SK-N-SH (cell line): Measurements from ENCODE around the gene BNIP3. TPM values are rescaled to one million over a fixed set of nuclear protein-coding genes. Genes with fewer than 3 reads are reported as not detected.
"Not testable (repeated sequence)": the region's sequence is repeated elsewhere in the genome, so short reads cannot be mapped to it uniquely, and the experiment has no call there.

Experiments used
- CTCF ChIA-PET: fragments of 300-600, 350-600 bp; formaldehyde crosslinking; extraction: SDS; loops from one replicate; lab custom pipeline; 2021; lab: Yijun Ruan, JAX
- POLR2A ChIA-PET: fragments of 350-600 bp; sonication (Branson Sonifier 250); formaldehyde crosslinking; extraction: SDS; loops from one replicate; lab custom pipeline; 2020; ENCODE audit warnings: antibody characterized with exemption, inconsistent platforms; lab: Yijun Ruan, JAX
- DNase-seq: peaks from one replicate; pipeline ENCODE4 v3.0.0; 2012
- H2AFZ ChIP-seq: fragments of 200-600 bp; sonication (generic); 2 replicates; pipeline ENCODE4 v1.8.1; 2016; ENCODE audit warnings: antibody characterized with exemption, mild to moderate bottlenecking, low read depth
- H3F3A ChIP-seq: fragments of 200-600 bp; sonication (generic); replicated peaks from 2 replicates; pipeline ENCODE3; 2016; ENCODE audit warnings: antibody characterized with exemption, mild to moderate bottlenecking; ENCODE audit not compliant: insufficient read depth
- H3K27ac ChIP-seq, 2 experiments: fragments of 200-500 bp in 1 of 2; fragments of 200-600 bp in 1 of 2; sonication (Bioruptor generic) in 1 of 2; sonication (generic), shearing (Covaris generic) in 1 of 2; 2 replicates each; pipeline versions ENCODE4 v1.5.1 to v1.6.1; 2014 to 2016; ENCODE audit warnings: low read depth in 2 of 2, inconsistent platforms in 1 of 2, low read length in 1 of 2, mild to moderate bottlenecking in 1 of 2, mixed read lengths in 1 of 2
- H3K27me3 ChIP-seq: fragments of 200-600 bp; sonication (generic), shearing (Covaris generic); 2 replicates; pipeline ENCODE4 v1.6.1; 2016; ENCODE audit warnings: mixed run types; ENCODE audit not compliant: insufficient read depth
- H3K36me3 ChIP-seq, 2 experiments: fragments of 200-500 bp in 1 of 2; fragments of 200-600 bp in 1 of 2; sonication (Bioruptor generic) in 1 of 2; sonication (generic) in 1 of 2; replicated peaks in 1 of 2; 2 replicates each; pipeline versions ENCODE3 to v1.5.1; 2014 to 2016; ENCODE audit warnings: low read length in 1 of 2, mild to moderate bottlenecking in 1 of 2; ENCODE audit not compliant: insufficient read depth in 2 of 2, control insufficient read depth in 1 of 2
- H3K4me1 ChIP-seq, 2 experiments: fragments of 200-500 bp in 1 of 2; fragments of 200-600 bp in 1 of 2; sonication (Bioruptor generic) in 1 of 2; sonication (generic), shearing (Covaris generic) in 1 of 2; 2 replicates each; pipeline versions ENCODE4 v1.5.1 to v1.6.1; 2014 to 2016; ENCODE audit warnings: low read depth in 1 of 2, low read length in 1 of 2, mixed run types in 1 of 2; ENCODE audit not compliant: insufficient read depth in 2 of 2, control insufficient read depth in 1 of 2
- H3K4me2 ChIP-seq: fragments of 200-600 bp; sonication (generic), shearing (Covaris generic); 2 replicates; pipeline ENCODE4 v1.6.1; 2017; ENCODE audit warnings: mixed run types
- H3K4me3 ChIP-seq, 2 experiments: fragments of 200-500 bp in 1 of 2; fragments of 200-600 bp in 1 of 2; sonication (Bioruptor generic) in 1 of 2; sonication (generic), shearing (Covaris generic) in 1 of 2; 2 replicates each; pipeline versions ENCODE4 v1.5.1 to v1.8.1; 2014 to 2016; ENCODE audit warnings: low read depth in 2 of 2, inconsistent platforms in 1 of 2, low read length in 1 of 2, mild to moderate bottlenecking in 1 of 2, mixed read lengths in 1 of 2, moderate library complexity in 1 of 2
- H3K79me2 ChIP-seq: fragments of 200-600 bp; sonication (generic); 2 replicates; pipeline ENCODE4 v1.8.1; 2017; ENCODE audit warnings: mild to moderate bottlenecking; ENCODE audit not compliant: insufficient read depth
- H3K9ac ChIP-seq: fragments of 200-600 bp; sonication (generic); 2 replicates; pipeline ENCODE4 v1.6.1; 2017; ENCODE audit warnings: mixed run types
- H3K9me2 ChIP-seq: fragments of 200-600 bp; sonication (generic); 2 replicates; pipeline ENCODE4 v1.6.1; 2017; ENCODE audit warnings: mixed run types
- H3K9me3 ChIP-seq: fragments of 200-600 bp; sonication (generic); 2 replicates; pipeline ENCODE4 v1.6.1; 2017; ENCODE audit warnings: mixed run types, mild to moderate bottlenecking, moderate library complexity
- H4K20me1 ChIP-seq: fragments of 200-600 bp; sonication (generic); 2 replicates; pipeline ENCODE4 v1.6.1; 2017; ENCODE audit warnings: mild to moderate bottlenecking, mixed run types; ENCODE audit not compliant: insufficient read depth
- ELF1 ChIP-seq: IDR thresholded peaks from 2 replicates; pipeline ENCODE4 v1.4.0; 2012
- EZH2phosphoT487 ChIP-seq: fragments of 200-600 bp; sonication (generic); IDR thresholded peaks from 2 replicates; pipeline ENCODE4 v1.6.1; 2017; ENCODE audit warnings: low read depth, mixed run types, mild to moderate bottlenecking, antibody characterized with exemption, moderate library complexity, borderline replicate concordance
- FOSL2 ChIP-seq: IDR thresholded peaks from 2 replicates; pipeline ENCODE4 v1.4.0; 2012; ENCODE audit warnings: low read depth, mild to moderate bottlenecking, moderate library complexity, borderline replicate concordance
- FOXJ3 ChIP-seq: sonication (generic); formaldehyde crosslinking; IDR thresholded peaks from 2 replicates; pipeline ENCODE4 v1.5.1; 2020; ENCODE audit warnings: mild to moderate bottlenecking, missing genetic modification reagents
- FOXM1 ChIP-seq: IDR thresholded peaks from 2 replicates; pipeline ENCODE4 v1.4.0; 2012; ENCODE audit warnings: low read depth, mild to moderate bottlenecking
- GABPA ChIP-seq: IDR thresholded peaks from 2 replicates; pipeline ENCODE4 v1.4.0; 2012; ENCODE audit warnings: low read depth, mild to moderate bottlenecking
- GATA2 ChIP-seq: sonication (generic); formaldehyde crosslinking; IDR thresholded peaks from 2 replicates; pipeline ENCODE4 v1.5.0; 2020; ENCODE audit warnings: mild to moderate bottlenecking, missing genetic modification reagents
- JUND ChIP-seq: IDR thresholded peaks from 2 replicates; pipeline ENCODE4 v1.4.0; 2012
- MXI1 ChIP-seq: IDR thresholded peaks from 2 replicates; pipeline ENCODE4 v1.6.1; 2012; ENCODE audit warnings: mild to moderate bottlenecking, low read depth, low read length, improper control_type of control experiment
- PBX3 ChIP-seq: IDR thresholded peaks from 2 replicates; pipeline ENCODE4; 2012
- POLR2AphosphoS5 ChIP-seq: IDR thresholded peaks from 2 replicates; pipeline ENCODE4 v1.6.1; 2012; ENCODE audit warnings: low read depth, low read length
- RFX5 ChIP-seq: IDR thresholded peaks from 2 replicates; pipeline ENCODE4 v1.6.1; 2012; ENCODE audit warnings: mild to moderate bottlenecking, improper control_type of control experiment, low read length
- TAF1 ChIP-seq: IDR thresholded peaks from 2 replicates; pipeline ENCODE4 v1.6.1; 2012; ENCODE audit warnings: low read depth, mild to moderate bottlenecking, low read length, moderate library complexity, borderline replicate concordance
- TCF12 ChIP-seq: IDR thresholded peaks from 2 replicates; pipeline ENCODE4 v1.4.0; 2012
- TEAD4 ChIP-seq: IDR thresholded peaks from 2 replicates; pipeline ENCODE4 v1.4.0; 2012; ENCODE audit warnings: mild to moderate bottlenecking, borderline replicate concordance; ENCODE audit not compliant: insufficient read depth
- WGBS: methylation state at CpG from one replicate; pipeline ENCODE4 v1.1.6; 2017; ENCODE audit warnings: low lambda C conversion rate; 5-methylcytosine and 5-hydroxymethylcytosine counted together
- polyA plus RNA-seq, 3 experiments: library from polyadenylated mRNA; depleted of rRNA; stranded (reverse); fragments of >200 nt; gene quantifications; 2 replicates each; pipeline ENCODE4 v1.2.3, GENCODE V29; 2012
- TF ChIP-seq, protein P1 (sequence below): fragments of 200-600 bp; sonication (generic); IDR thresholded peaks from 2 replicates; pipeline ENCODE4 v1.6.1; 2017; ENCODE audit warnings: antibody characterized with exemption, mild to moderate bottlenecking, moderate library complexity
- TF ChIP-seq, protein P2 (sequence below): fragments of 150-350 bp; IDR thresholded peaks from 2 replicates; pipeline ENCODE4 v1.6.1; 2017; ENCODE audit warnings: antibody characterized with exemption, low read length, low read depth, borderline replicate concordance
- TF ChIP-seq, protein P3 (sequence below): fragments of 150-350 bp; IDR thresholded peaks from 2 replicates; pipeline ENCODE4 v1.6.1; 2016; ENCODE audit warnings: mild to moderate bottlenecking, low read depth, low read length

The BNIP3 gene
- polyA plus RNA-seq, 1 of the 3 experiments (the other 2 are of a cell fraction) = 40.3 TPM

DNA sequence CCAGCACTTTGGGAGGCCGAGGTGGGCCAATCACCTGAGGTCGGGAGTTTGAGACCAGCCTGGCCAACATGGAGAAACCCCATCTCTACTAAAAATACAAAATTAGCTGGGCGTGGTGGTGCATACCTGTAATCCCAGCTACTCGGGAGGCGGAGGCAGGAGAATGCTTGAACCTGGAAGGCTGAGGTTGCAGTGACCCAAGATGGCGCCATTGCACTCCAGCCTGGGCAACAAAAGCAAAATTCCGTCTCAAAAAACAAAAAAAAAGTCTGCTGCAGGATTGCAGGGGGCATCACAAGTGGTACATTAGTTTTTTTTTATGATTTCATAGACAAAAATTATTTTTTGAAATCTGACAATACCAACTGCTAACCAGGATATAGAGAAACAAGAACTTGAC, 5.1 kb upstream of the BNIP3 start:
- H3K4me2 ChIP-seq, H2AFZ ChIP-seq, H3K4me3 ChIP-seq, H3K36me3 ChIP-seq, H3K9ac ChIP-seq, POLR2A ChIA-PET, H3K4me1 ChIP-seq, H3K27me3 ChIP-seq, H3K79me2 ChIP-seq, H3K27ac ChIP-seq, H3K9me3 ChIP-seq, H4K20me1 ChIP-seq, DNase-seq, H3K9me2 ChIP-seq: not testable (repeated sequence)
- CTCF ChIA-PET = interaction anchor here (1.2 to 1.6 kb wide), 2 partner anchors 36 to 156 kb away, joined by 3 to 5 read pairs; no protein-coding TSS in a partner anchor
- H3F3A ChIP-seq = peaks cover 18% of the 10 kb centered on the region
- 86% methylated on average over 7 of the region's 7 CpGs for WGBS

GRCh38 chr10:131983780-131984179, 2.1 kb upstream of the BNIP3 start:
- Histone ChIP-seq H3K9me2 (no peaks in the 10 kb centered on the region), H3K9ac (no peak overlapping the region), H3K36me3 (no peaks in the 10 kb centered on the region), H3K9me3 (no peaks in the 10 kb centered on the region), H3K4me3 (no peak overlapping the region), H3K27me3 (no peaks in the 10 kb centered on the region), H3K79me2 (peaks cover 28% of the 10 kb centered on the region), H2AFZ (no peak overlapping the region), H3F3A (peaks cover 18% of the 10 kb centered on the region), H3K4me1 (peaks cover 4 to 15% of the 10 kb centered on the region in 2 experiments; a peak in 2 of 4 replicates), H3K27ac (no peak overlapping the region), H3K4me2 (no peak overlapping the region), H4K20me1 (peaks cover 14% of the 10 kb centered on the region)
- TF ChIP-seq TEAD4 = no peak
- no peak for TF ChIP-seq GABPA
- TF ChIP-seq FOXM1 = no peak
- no peak for TF ChIP-seq RFX5
- TF ChIP-seq TCF12 = no peak
- TF ChIP-seq FOXJ3 = no peak
- TF ChIP-seq, protein P1, sequence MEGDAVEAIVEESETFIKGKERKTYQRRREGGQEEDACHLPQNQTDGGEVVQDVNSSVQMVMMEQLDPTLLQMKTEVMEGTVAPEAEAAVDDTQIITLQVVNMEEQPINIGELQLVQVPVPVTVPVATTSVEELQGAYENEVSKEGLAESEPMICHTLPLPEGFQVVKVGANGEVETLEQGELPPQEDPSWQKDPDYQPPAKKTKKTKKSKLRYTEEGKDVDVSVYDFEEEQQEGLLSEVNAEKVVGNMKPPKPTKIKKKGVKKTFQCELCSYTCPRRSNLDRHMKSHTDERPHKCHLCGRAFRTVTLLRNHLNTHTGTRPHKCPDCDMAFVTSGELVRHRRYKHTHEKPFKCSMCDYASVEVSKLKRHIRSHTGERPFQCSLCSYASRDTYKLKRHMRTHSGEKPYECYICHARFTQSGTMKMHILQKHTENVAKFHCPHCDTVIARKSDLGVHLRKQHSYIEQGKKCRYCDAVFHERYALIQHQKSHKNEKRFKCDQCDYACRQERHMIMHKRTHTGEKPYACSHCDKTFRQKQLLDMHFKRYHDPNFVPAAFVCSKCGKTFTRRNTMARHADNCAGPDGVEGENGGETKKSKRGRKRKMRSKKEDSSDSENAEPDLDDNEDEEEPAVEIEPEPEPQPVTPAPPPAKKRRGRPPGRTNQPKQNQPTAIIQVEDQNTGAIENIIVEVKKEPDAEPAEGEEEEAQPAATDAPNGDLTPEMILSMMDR = no peak
- no peak for TF ChIP-seq ELF1
- TF ChIP-seq, protein P2, sequence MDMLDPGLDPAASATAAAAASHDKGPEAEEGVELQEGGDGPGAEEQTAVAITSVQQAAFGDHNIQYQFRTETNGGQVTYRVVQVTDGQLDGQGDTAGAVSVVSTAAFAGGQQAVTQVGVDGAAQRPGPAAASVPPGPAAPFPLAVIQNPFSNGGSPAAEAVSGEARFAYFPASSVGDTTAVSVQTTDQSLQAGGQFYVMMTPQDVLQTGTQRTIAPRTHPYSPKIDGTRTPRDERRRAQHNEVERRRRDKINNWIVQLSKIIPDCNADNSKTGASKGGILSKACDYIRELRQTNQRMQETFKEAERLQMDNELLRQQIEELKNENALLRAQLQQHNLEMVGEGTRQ = no peak
- TF ChIP-seq, protein P3, sequence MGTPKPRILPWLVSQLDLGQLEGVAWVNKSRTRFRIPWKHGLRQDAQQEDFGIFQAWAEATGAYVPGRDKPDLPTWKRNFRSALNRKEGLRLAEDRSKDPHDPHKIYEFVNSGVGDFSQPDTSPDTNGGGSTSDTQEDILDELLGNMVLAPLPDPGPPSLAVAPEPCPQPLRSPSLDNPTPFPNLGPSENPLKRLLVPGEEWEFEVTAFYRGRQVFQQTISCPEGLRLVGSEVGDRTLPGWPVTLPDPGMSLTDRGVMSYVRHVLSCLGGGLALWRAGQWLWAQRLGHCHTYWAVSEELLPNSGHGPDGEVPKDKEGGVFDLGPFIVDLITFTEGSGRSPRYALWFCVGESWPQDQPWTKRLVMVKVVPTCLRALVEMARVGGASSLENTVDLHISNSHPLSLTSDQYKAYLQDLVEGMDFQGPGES = no peak
- TF ChIP-seq GATA2 = no peak
- TF ChIP-seq TAF1 = no peak
- no peak for TF ChIP-seq PBX3
- no peak for TF ChIP-seq JUND
- TF ChIP-seq EZH2phosphoT487 = no peak
- no peak for TF ChIP-seq FOSL2
- no peak for TF ChIP-seq MXI1
- no peak for TF ChIP-seq POLR2AphosphoS5
- 60% methylated on average over 6 of the region's 6 CpGs for WGBS
- no peak for DNase-seq
- POLR2A ChIA-PET = no interaction called here
- CTCF ChIA-PET = interaction anchor here (1.4 kb wide), 1 partner anchor 39 kb away, joined by 9 read pairs; no protein-coding TSS in a partner anchor
